Activated CD8-positive, alpha-beta T cell treated with anti-CD3 and anti-CD28 coated beads, Interleukin-2, amount 10 ng/mL, durations not matched to agents 7 days and 5 days (primary cell): ENCODE measurements around the gene ADGRL4. TPM values are rescaled to one million over a fixed set of nuclear protein-coding genes. Genes with fewer than 3 reads are reported as not detected.
"Not testable (repeated sequence)": the region's sequence is repeated elsewhere in the genome, so short reads cannot be mapped to it uniquely, and the experiment has no call there.

Source experiments
- ATAC-seq: fragments of 150-1000 bp; cut with Tn5 transposase; one replicate; pipeline ENCODE4 v1.10.0; 2021; ENCODE audit warnings: moderate library complexity
- CTCF ChIA-PET: fragments of 350-600 bp; sonication (Branson Sonifier 250); formaldehyde crosslinking; loops from one replicate; lab custom pipeline; 2021; ENCODE audit warnings: antibody characterized with exemption; lab: Charles Lee
- POLR2A ChIA-PET: fragments of 350-600 bp; sonication (Branson Sonifier 250); formaldehyde crosslinking; loops from one replicate; lab custom pipeline; 2021; ENCODE audit warnings: antibody characterized with exemption; lab: Charles Lee
- DNase-seq: peaks from one replicate; pipeline ENCODE4 v3.0.0-alpha.2; 2020
- H3K27ac Mint-ChIP-seq: one replicate; pipeline ENCODE4 v1.8.0; 2021; ENCODE audit warnings: mild to moderate bottlenecking, mixed read lengths
- H3K27me3 Mint-ChIP-seq: one replicate; pipeline ENCODE4 v1.8.0; 2021; ENCODE audit warnings: low read depth, mixed read lengths
- H3K36me3 Mint-ChIP-seq: one replicate; pipeline ENCODE4 v1.8.0; 2021; ENCODE audit warnings: low read depth, mixed read lengths
- H3K4me1 Mint-ChIP-seq: one replicate; pipeline ENCODE4 v1.8.0; 2021; ENCODE audit warnings: low read depth, mixed read lengths
- H3K4me3 Mint-ChIP-seq: one replicate; pipeline ENCODE4 v1.8.0; 2021; ENCODE audit warnings: mild to moderate bottlenecking, mixed read lengths
- H3K9me3 Mint-ChIP-seq: one replicate; pipeline ENCODE4 v1.8.0; 2022; ENCODE audit warnings: mixed read lengths; ENCODE audit not compliant: insufficient read depth
- total RNA-seq, 2 experiments: library from RNA; stranded (reverse); gene quantifications; one replicate each; pipeline ENCODE4 v1.2.3, GENCODE V29; 2021

ADGRL4 gene
- total RNA-seq, 2 experiments from 2014 or later = not detected

- CTCF ChIA-PET = no interaction called here
- no peaks in the 10 kb centered on the region for H3K4me1 Mint-ChIP-seq
- no peak for ATAC-seq
- no peak overlapping the region for H3K27ac Mint-ChIP-seq
- no peaks in the 10 kb centered on the region for H3K27me3 Mint-ChIP-seq
- POLR2A ChIA-PET = no interaction called here
- H3K4me3 Mint-ChIP-seq = no peak overlapping the region
- no peaks in the 10 kb centered on the region for H3K36me3 Mint-ChIP-seq
- DNase-seq = no peak
- no peaks in the 10 kb centered on the region for H3K9me3 Mint-ChIP-seq
Measured at GRCh38 chr1:78913950-78914349, 92.6 kb downstream of the ADGRL4 start.

GRCh38 chr1:78911956-78912880 is 94.3 kb downstream of the ADGRL4 start:
- no peaks in the 10 kb centered on the region for H3K9me3 Mint-ChIP-seq
- ATAC-seq = no peak
- CTCF ChIA-PET = no interaction called here
- no peaks in the 10 kb centered on the region for H3K36me3 Mint-ChIP-seq
- H3K4me1 Mint-ChIP-seq = no peaks in the 10 kb centered on the region
- DNase-seq = no peak
- POLR2A ChIA-PET = no interaction called here
- H3K27ac Mint-ChIP-seq = no peak overlapping the region
- H3K4me3 Mint-ChIP-seq = no peak overlapping the region
- no peaks in the 10 kb centered on the region for H3K27me3 Mint-ChIP-seq

GRCh38 chr1:78902641-78903040 is 103.9 kb downstream of the ADGRL4 start:
- ATAC-seq (no peak), DNase-seq (no peak)
- POLR2A ChIA-PET = no interaction called here
- H3K4me1 Mint-ChIP-seq = no peaks in the 10 kb centered on the region
- H3K27ac Mint-ChIP-seq = no peak overlapping the region
- H3K36me3 Mint-ChIP-seq = no peaks in the 10 kb centered on the region
- H3K9me3 Mint-ChIP-seq = no peaks in the 10 kb centered on the region
- no peak overlapping the region for H3K4me3 Mint-ChIP-seq
- CTCF ChIA-PET = no interaction called here
- H3K27me3 Mint-ChIP-seq = no peaks in the 10 kb centered on the region

GRCh38 chr1:78894811-78895210 is 111.7 kb downstream of the ADGRL4 start:
- H3K36me3 Mint-ChIP-seq = no peaks in the 10 kb centered on the region
- H3K27me3 Mint-ChIP-seq = no peaks in the 10 kb centered on the region
- H3K4me1 Mint-ChIP-seq = no peaks in the 10 kb centered on the region
- ATAC-seq = no peak
- H3K4me3 Mint-ChIP-seq = no peak overlapping the region
- ChIA-PET POLR2A (no interaction called here), CTCF (no interaction called here)
- no peak for DNase-seq
- no peak overlapping the region for H3K27ac Mint-ChIP-seq
- H3K9me3 Mint-ChIP-seq = no peaks in the 10 kb centered on the region

GRCh38 chr1:78892260-78892840 is 114.2 kb downstream of the ADGRL4 start:
- Mint-ChIP-seq H3K36me3 (no peaks in the 10 kb centered on the region), H3K4me3 (no peak overlapping the region), H3K27me3 (no peaks in the 10 kb centered on the region), H3K27ac (no peak overlapping the region), H3K9me3 (no peaks in the 10 kb centered on the region), H3K4me1 (no peaks in the 10 kb centered on the region)
- CTCF ChIA-PET = no interaction called here
- POLR2A ChIA-PET = no interaction called here
- ATAC-seq (no peak), DNase-seq (no peak)

- H3K4me3 Mint-ChIP-seq = no peak overlapping the region
- H3K36me3 Mint-ChIP-seq = no peaks in the 10 kb centered on the region
- H3K27ac Mint-ChIP-seq = no peak overlapping the region
- DNase-seq (no peak), ATAC-seq (no peak)
- no peaks in the 10 kb centered on the region for H3K27me3 Mint-ChIP-seq
- no peaks in the 10 kb centered on the region for H3K9me3 Mint-ChIP-seq
- H3K4me1 Mint-ChIP-seq = no peaks in the 10 kb centered on the region
- ChIA-PET POLR2A (no interaction called here), CTCF (no interaction called here)
Measured at GRCh38 chr1:78887458-78887857, 119.1 kb downstream of the ADGRL4 start.

GRCh38 chr1:78884685-78885452 is 121.7 kb downstream of the ADGRL4 start:
- ATAC-seq = no peak
- Mint-ChIP-seq H3K27me3 (no peaks in the 10 kb centered on the region), H3K36me3 (no peaks in the 10 kb centered on the region), H3K4me1 (no peaks in the 10 kb centered on the region), H3K9me3 (no peaks in the 10 kb centered on the region), H3K27ac (no peak overlapping the region), H3K4me3 (no peak overlapping the region)
- ChIA-PET POLR2A (no interaction called here), CTCF (no interaction called here)
- no peak for DNase-seq

- CTCF ChIA-PET = no interaction called here
- DNase-seq (no peak), ATAC-seq (no peak)
- POLR2A ChIA-PET = no interaction called here
- H3K27ac Mint-ChIP-seq = no peak overlapping the region
- no peaks in the 10 kb centered on the region for H3K9me3 Mint-ChIP-seq
- H3K36me3 Mint-ChIP-seq = no peaks in the 10 kb centered on the region
- H3K4me3 Mint-ChIP-seq = no peak overlapping the region
- H3K27me3 Mint-ChIP-seq = no peaks in the 10 kb centered on the region
- H3K4me1 Mint-ChIP-seq = no peaks in the 10 kb centered on the region
Measured at GRCh38 chr1:78880223-78880622, 126.3 kb downstream of the ADGRL4 start.

GRCh38 chr1:78875986-78876385 is 130.5 kb downstream of the ADGRL4 start:
- ATAC-seq, H3K27me3 Mint-ChIP-seq, POLR2A ChIA-PET, H3K4me1 Mint-ChIP-seq, H3K4me3 Mint-ChIP-seq, H3K27ac Mint-ChIP-seq, H3K36me3 Mint-ChIP-seq, H3K9me3 Mint-ChIP-seq, CTCF ChIA-PET, DNase-seq: not testable (repeated sequence)

- H3K9me3 Mint-ChIP-seq, CTCF ChIA-PET, H3K4me3 Mint-ChIP-seq, POLR2A ChIA-PET, DNase-seq, H3K27ac Mint-ChIP-seq, H3K36me3 Mint-ChIP-seq, ATAC-seq, H3K4me1 Mint-ChIP-seq, H3K27me3 Mint-ChIP-seq: not testable (repeated sequence)
Measured at GRCh38 chr1:78872801-78873200, 133.7 kb downstream of the ADGRL4 start.

- Mint-ChIP-seq H3K9me3 (no peaks in the 10 kb centered on the region), H3K4me1 (no peaks in the 10 kb centered on the region), H3K36me3 (no peaks in the 10 kb centered on the region), H3K4me3 (no peak overlapping the region), H3K27me3 (no peaks in the 10 kb centered on the region), H3K27ac (no peak overlapping the region)
- ATAC-seq (no peak), DNase-seq (no peak)
- POLR2A ChIA-PET = no interaction called here
- CTCF ChIA-PET = no interaction called here
Measured at GRCh38 chr1:78871249-78871648, 135.3 kb downstream of the ADGRL4 start.

GRCh38 chr1:78869136-78869535 is 137.4 kb downstream of the ADGRL4 start:
- no peak overlapping the region for H3K27ac Mint-ChIP-seq
- CTCF ChIA-PET = no interaction called here

More at GRCh38 chr1:78869136-78869535, 137.4 kb downstream of the ADGRL4 start:
- DNase-seq (no peak), ATAC-seq (no peak)
- Mint-ChIP-seq H3K4me3 (no peak overlapping the region), H3K27me3 (no peaks in the 10 kb centered on the region), H3K36me3 (no peaks in the 10 kb centered on the region), H3K9me3 (no peaks in the 10 kb centered on the region), H3K4me1 (no peaks in the 10 kb centered on the region)
- POLR2A ChIA-PET = no interaction called here
